HEK293 (cell line): ENCODE measurements around the gene TARS3.

Source experiments
- HOXA7 ChIP-seq: sonication (generic); formaldehyde crosslinking; IDR thresholded peaks from 2 replicates; pipeline ENCODE4 v1.8.1; 2022; ENCODE audit warnings: missing genetic modification reagents, borderline replicate concordance
- KLF1 ChIP-seq: fragments of 450-650 bp; formaldehyde crosslinking; IDR thresholded peaks from 2 replicates; pipeline ENCODE4 v1.5.1; 2016; ENCODE audit warnings: missing biosample characterization, missing genetic modification characterization
- PRDM1 ChIP-seq: fragments of 450-650 bp; formaldehyde crosslinking; IDR thresholded peaks from 2 replicates; pipeline ENCODE4; 2016; ENCODE audit warnings: missing biosample characterization, missing genetic modification characterization
- REST ChIP-seq: fragments of 450-650 bp; formaldehyde crosslinking; IDR thresholded peaks from 2 replicates; pipeline ENCODE4 v1.5.1; 2016; ENCODE audit warnings: missing biosample characterization, missing genetic modification characterization
- TCF7L2 ChIP-seq: IDR thresholded peaks from 2 replicates; pipeline ENCODE4 v1.6.1; 2011; ENCODE audit warnings: low read depth, mild to moderate bottlenecking, inconsistent platforms, low read length, moderate library complexity, borderline replicate concordance
- ZBTB1 ChIP-seq: fragments of 450-650 bp; formaldehyde crosslinking; IDR thresholded peaks from 2 replicates; pipeline ENCODE4 v1.5.1; 2016; ENCODE audit warnings: missing biosample characterization, missing genetic modification characterization
- ZIC2 ChIP-seq: fragments of 450-650 bp; formaldehyde crosslinking; IDR thresholded peaks from 2 replicates; pipeline ENCODE4 v1.5.1; 2016; ENCODE audit warnings: missing biosample characterization, missing genetic modification characterization
- ZNF121 ChIP-seq: fragments of 450-650 bp; formaldehyde crosslinking; IDR thresholded peaks from 2 replicates; pipeline ENCODE4 v1.5.1; 2016; ENCODE audit warnings: missing biosample characterization, missing genetic modification characterization
- ZNF155 ChIP-seq: fragments of 450-650 bp; formaldehyde crosslinking; IDR thresholded peaks from 2 replicates; pipeline ENCODE4 v1.5.1; 2016; ENCODE audit warnings: missing biosample characterization, missing genetic modification characterization
- ZNF157 ChIP-seq: fragments of 450-650 bp; formaldehyde crosslinking; IDR thresholded peaks from 2 replicates; pipeline ENCODE4 v1.5.1; 2016; ENCODE audit warnings: missing biosample characterization, missing genetic modification characterization
- ZNF184 ChIP-seq: fragments of 450-650 bp; IDR thresholded peaks from 2 replicates; pipeline ENCODE4 v1.5.1; 2018; ENCODE audit warnings: missing biosample characterization, mild to moderate bottlenecking, missing genetic modification characterization
- ZNF221 ChIP-seq: fragments of 450-650 bp; formaldehyde crosslinking; IDR thresholded peaks from 2 replicates; pipeline ENCODE4 v1.5.1; 2017; ENCODE audit warnings: missing biosample characterization, missing genetic modification characterization, borderline replicate concordance
- ZNF324 ChIP-seq: fragments of 450-650 bp; formaldehyde crosslinking; IDR thresholded peaks from 2 replicates; pipeline ENCODE4 v1.5.1; 2016; ENCODE audit warnings: missing biosample characterization, missing genetic modification characterization
- ZNF350 ChIP-seq: fragments of 450-650 bp; formaldehyde crosslinking; IDR thresholded peaks from 2 replicates; pipeline ENCODE4 v1.5.0; 2017; ENCODE audit warnings: missing biosample characterization, mild to moderate bottlenecking, missing genetic modification characterization
- ZNF518A ChIP-seq: fragments of 450-650 bp; formaldehyde crosslinking; conservative IDR thresholded peaks from 2 replicates; pipeline ENCODE4 v1.5.1; 2016; ENCODE audit warnings: low read depth, missing biosample characterization, missing genetic modification characterization
- ZNF548 ChIP-seq: fragments of 450-650 bp; formaldehyde crosslinking; IDR thresholded peaks from 2 replicates; pipeline ENCODE4 v1.5.1; 2016; ENCODE audit warnings: missing biosample characterization, missing genetic modification characterization
- ZNF571 ChIP-seq: fragments of 450-650 bp; formaldehyde crosslinking; IDR thresholded peaks from 2 replicates; pipeline ENCODE4 v1.5.0; 2017; ENCODE audit warnings: missing biosample characterization, missing genetic modification characterization
- ZNF610 ChIP-seq: fragments of 450-650 bp; formaldehyde crosslinking; IDR thresholded peaks from 2 replicates; pipeline ENCODE4 v1.5.1; 2016; ENCODE audit warnings: missing biosample characterization, missing genetic modification characterization, borderline replicate concordance
- ZNF621 ChIP-seq: fragments of 450-650 bp; formaldehyde crosslinking; IDR thresholded peaks from 2 replicates; pipeline ENCODE4 v1.5.1; 2017; ENCODE audit warnings: missing biosample characterization, missing genetic modification characterization
- ZNF629 ChIP-seq: fragments of 450-650 bp; formaldehyde crosslinking; IDR thresholded peaks from 2 replicates; pipeline ENCODE4 v1.5.1; 2017; ENCODE audit warnings: missing biosample characterization, missing genetic modification characterization
- ZNF639 ChIP-seq: fragments of 450-650 bp; formaldehyde crosslinking; IDR thresholded peaks from 2 replicates; pipeline ENCODE4 v1.5.1; 2016; ENCODE audit warnings: missing biosample characterization, missing genetic modification characterization
- ZNF677 ChIP-seq: fragments of 450-650 bp; IDR thresholded peaks from 2 replicates; pipeline ENCODE4 v1.5.0; 2018; ENCODE audit warnings: missing biosample characterization, mild to moderate bottlenecking, missing genetic modification characterization, moderate library complexity
- ZNF704 ChIP-seq: fragments of 450-650 bp; formaldehyde crosslinking; IDR thresholded peaks from 2 replicates; pipeline ENCODE4 v1.5.1; 2016; ENCODE audit warnings: missing biosample characterization, missing genetic modification characterization
- ZNF792 ChIP-seq: fragments of 450-650 bp; formaldehyde crosslinking; IDR thresholded peaks from 2 replicates; pipeline ENCODE4 v1.5.1; 2016; ENCODE audit warnings: missing biosample characterization, missing genetic modification characterization
- ZSCAN30 ChIP-seq: fragments of 450-650 bp; IDR thresholded peaks from 2 replicates; pipeline ENCODE4 v1.5.1; 2018; ENCODE audit warnings: missing biosample characterization, mild to moderate bottlenecking, missing genetic modification characterization, moderate library complexity
- ZSCAN4 ChIP-seq: fragments of 450-650 bp; formaldehyde crosslinking; IDR thresholded peaks from 2 replicates; pipeline ENCODE4 v1.5.1; 2017; ENCODE audit warnings: missing biosample characterization, missing genetic modification characterization
- ZXDB ChIP-seq: fragments of 450-650 bp; formaldehyde crosslinking; IDR thresholded peaks from 2 replicates; pipeline ENCODE4 v1.5.1; 2016; ENCODE audit warnings: missing biosample characterization, missing genetic modification characterization

Gene TARS3

GRCh38 chr15:101723874-101724674 is at the start of gene TARS3 (continued):
- TF ChIP-seq ZNF704 (tag by site-specific recombination) = no peak
- TF ChIP-seq ZBTB1 (tag by site-specific recombination) = 0 out of 2 replicates have a peak, but pooled peaks have one; percentile 59
- TF ChIP-seq ZNF610 = peak; percentile 91
- no peak for TF ChIP-seq ZNF548 (tag by site-specific recombination)
- no peak for TF ChIP-seq ZNF518A
- TF ChIP-seq ZNF571 (tag by site-specific recombination) = no peak
- TF ChIP-seq ZNF677 (tag by site-specific recombination) = peak; percentile 44; the same call in 1 of the 2 replicates
- TF ChIP-seq ZNF221 (tag by site-specific recombination) = peak; percentile 33; the same call in 1 of the 2 replicates
- TF ChIP-seq ZNF155 (tag by site-specific recombination) = no peak
- peak; percentile 14; the same call in 1 of the 2 replicates for TF ChIP-seq ZNF350
- TF ChIP-seq ZIC2 (tag by site-specific recombination) = peak; percentile 86
- TF ChIP-seq PRDM1 (tag by site-specific recombination) = no peak
- TF ChIP-seq ZNF121 (tag by site-specific recombination) = peak; percentile 93
- no peak for TF ChIP-seq ZSCAN4 (tag by site-specific recombination)
- TF ChIP-seq KLF1 (tag by site-specific recombination) = peak; percentile 60
- peak; percentile 22; the same call in 1 of the 2 replicates for TF ChIP-seq ZNF157
- no peak for TF ChIP-seq ZNF621 (tag by site-specific recombination)
- TF ChIP-seq ZXDB (tag by site-specific recombination) = peak; percentile 90
- peak; percentile 42; the same call in 1 of the 2 replicates for TF ChIP-seq ZNF184 (tag by site-specific recombination)
- TF ChIP-seq ZNF324 (tag by site-specific recombination) = peak; percentile 75; the same call in 1 of the 2 replicates
- no peak for TF ChIP-seq ZNF639 (tag by site-specific recombination)
- TF ChIP-seq ZNF792 (tag by site-specific recombination) = peak; percentile 78; the same call in 1 of the 2 replicates
- TF ChIP-seq ZNF629 (tag by site-specific recombination) = peak; percentile 51; the same call in 1 of the 2 replicates
- TF ChIP-seq TCF7L2 = no peak
- TF ChIP-seq REST (tag by site-specific recombination) = no peak; the same call in 1 of the 2 replicates
- TF ChIP-seq HOXA7 = no peak; the same call in 1 of the 2 replicates
- peak; percentile 99 for TF ChIP-seq ZSCAN30 (tag by site-specific recombination)
